ENCODE measurements around the gene LMOD2.

LMOD2 gene

DNA sequence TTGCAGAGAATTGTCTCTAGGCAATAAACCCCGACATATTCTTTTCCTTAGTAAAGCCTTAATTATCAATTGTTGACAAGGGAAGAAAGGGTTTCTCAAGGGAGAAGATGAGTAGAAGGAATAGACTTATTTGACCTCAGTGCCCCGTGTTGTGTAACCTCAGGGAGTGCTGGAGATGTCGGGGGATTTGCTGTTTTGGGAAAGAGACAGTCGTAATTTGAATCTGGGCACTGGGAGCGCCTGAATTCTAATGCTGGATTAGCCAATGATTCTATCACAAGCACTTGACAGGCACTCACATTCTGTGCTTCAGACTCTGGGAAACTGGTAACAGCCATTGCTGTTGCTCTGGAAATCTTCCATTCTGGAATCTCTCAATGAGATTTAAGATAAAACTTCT is 13.8 kb upstream of the LMOD2 start:
- no peak for DNase-seq

- DNase-seq: peak; percentile 61
Observed at GRCh38 chr7:123643495-123644441, 11.9 kb upstream of the LMOD2 start.

- no peak for DNase-seq
Observed at GRCh38 chr7:123645516-123645915, 10.2 kb upstream of the LMOD2 start.

- no peak for DNase-seq
Observed at GRCh38 chr7:123647106-123647730, 8.4 kb upstream of the LMOD2 start.

GRCh38 chr7:123649964-123650363 is 5.7 kb upstream of the LMOD2 start:
- no peak for DNase-seq

GRCh38 chr7:123650595-123650994 is 5.1 kb upstream of the LMOD2 start:
- DNase-seq: no peak

DNA sequence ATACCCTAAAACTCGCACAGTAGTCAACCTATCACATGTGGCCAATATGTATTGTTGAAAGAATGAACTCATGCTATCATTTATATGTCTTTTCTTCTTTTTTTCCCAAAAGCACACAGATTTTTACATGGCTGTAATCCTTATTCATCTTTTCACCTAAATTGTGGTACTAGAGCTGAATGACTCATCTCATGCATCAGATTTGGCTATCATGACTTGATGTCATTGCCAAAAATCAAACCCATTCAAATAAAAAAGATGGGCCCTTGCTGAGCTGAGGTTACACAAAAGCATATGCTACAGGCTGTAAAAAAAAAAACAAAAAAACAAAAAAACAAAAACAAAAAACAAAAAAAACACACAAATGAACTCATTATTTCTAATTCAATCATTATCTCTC is 3.3 kb upstream of the LMOD2 start:
- DNase-seq: no peak

DNA sequence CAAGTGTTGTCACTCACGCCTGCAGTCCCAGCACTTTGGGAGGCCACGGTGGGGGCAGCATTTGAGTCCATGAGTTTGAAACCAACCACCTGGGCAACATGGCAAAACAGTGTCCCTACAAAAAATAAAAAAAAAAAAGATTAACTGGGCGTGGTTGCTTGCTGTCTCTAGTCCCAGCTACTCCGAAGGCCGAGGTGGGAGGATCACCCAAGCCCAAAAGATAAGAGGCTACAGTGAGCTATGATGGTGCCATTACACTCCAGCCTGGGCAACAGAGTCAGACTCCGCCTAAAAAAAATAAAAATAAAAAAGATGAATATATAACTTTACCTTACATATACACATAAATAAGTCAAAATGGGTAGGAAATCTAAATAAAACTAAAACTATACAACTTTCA is 2.5 kb upstream of the LMOD2 start:
- no peak for DNase-seq

DNA sequence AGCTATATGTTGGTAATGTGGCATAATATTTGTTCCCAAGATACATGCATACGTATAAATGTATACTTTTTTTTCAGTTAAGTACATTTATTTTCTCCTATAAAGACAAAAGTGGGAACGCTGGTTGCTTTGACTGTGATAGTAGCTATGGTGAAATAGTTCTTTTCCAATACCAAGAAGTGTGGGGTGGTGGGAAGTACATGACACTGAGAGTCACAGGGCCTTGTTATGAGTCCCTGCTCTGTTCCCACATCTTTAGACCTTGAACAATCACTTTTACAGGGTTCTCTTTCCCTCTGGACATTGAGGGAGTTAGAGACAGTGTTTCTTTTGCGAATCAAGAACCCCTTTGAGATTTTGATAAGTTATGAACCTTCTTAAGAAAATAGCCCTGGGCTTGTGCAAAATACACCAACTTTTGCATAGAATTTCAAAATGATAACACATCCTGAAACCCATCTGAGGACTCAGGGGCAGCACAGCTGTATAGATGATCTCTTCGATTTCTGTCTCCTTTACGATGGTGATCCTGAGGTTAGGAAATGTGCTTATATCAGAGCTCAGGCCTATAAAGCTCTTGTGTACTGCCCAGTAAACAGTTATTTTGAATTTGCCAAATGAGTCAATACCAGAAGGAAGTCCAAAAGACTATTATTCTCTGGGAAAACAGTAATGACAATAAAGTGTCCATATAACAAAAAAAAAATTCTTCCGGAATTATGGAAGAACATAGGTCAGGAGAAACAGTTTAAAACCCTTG is 1.1 kb downstream of the LMOD2 start:
- no peak for DNase-seq

- DNase-seq: no peak
Observed at GRCh38 chr7:123657304-123657685, 1.6 kb downstream of the LMOD2 start.

- no peak for DNase-seq
Observed at GRCh38 chr7:123658023-123658422, 2.4 kb downstream of the LMOD2 start.

- DNase-seq: no peak
Observed at GRCh38 chr7:123660514-123661354, 5.1 kb downstream of the LMOD2 start.

GRCh38 chr7:123661765-123662164 is 6.1 kb downstream of the LMOD2 start:
- DNase-seq: no peak

DNA sequence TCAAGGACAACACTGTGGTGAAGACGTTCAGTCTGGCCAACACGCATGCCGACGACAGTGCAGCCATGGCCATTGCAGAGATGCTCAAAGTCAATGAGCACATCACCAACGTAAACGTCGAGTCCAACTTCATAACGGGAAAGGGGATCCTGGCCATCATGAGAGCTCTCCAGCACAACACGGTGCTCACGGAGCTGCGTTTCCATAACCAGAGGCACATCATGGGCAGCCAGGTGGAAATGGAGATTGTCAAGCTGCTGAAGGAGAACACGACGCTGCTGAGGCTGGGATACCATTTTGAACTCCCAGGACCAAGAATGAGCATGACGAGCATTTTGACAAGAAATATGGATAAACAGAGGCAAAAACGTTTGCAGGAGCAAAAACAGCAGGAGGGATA is 6.6 kb downstream of the LMOD2 start:
- no peak for DNase-seq

GRCh38 chr7:123662755-123663154 is 7.1 kb downstream of the LMOD2 start:
- no peak for DNase-seq

DNA sequence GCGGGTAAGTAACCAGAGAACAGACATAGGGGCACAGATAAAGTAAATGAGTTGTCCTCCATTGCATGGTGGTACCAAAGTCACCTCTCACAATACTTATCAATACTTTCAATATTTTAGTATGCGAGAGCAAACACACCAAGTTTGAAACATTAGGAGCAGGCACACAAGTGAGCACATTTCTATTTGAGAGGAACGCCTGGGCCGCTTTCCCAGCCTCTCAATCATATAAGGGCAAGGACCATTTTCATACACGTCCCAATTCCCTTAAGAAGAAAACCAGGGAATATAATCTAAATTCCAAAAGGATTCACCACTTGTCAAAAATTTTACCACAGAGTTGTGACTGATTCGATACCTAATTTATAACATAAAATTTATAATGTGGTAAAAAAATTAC is 7.5 kb downstream of the LMOD2 start:
- no peak for DNase-seq

- DNase-seq: no peak
Observed at GRCh38 chr7:123665157-123665556, 9.5 kb downstream of the LMOD2 start.

DNA sequence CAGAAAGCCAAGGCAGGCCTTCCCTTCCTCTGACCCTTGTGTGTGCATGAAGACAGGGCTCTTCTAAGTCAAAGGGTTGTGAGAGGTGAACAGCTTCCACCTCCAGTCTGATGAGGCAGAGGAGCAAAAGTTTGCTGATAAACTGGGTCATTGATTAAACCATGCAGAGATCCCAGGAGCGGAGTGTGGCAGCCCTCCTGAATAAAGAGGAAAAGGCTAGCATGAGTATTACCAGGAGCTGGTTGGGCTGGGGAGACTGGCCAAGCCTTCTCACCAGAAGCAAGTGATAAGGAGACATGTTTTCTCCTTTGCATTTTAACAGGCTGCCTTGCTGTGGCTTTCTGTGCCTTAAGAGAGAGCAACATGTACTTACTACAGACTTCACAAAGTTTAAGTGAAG is 10.2 kb downstream of the LMOD2 start:
- no peak for DNase-seq

- DNase-seq: no peak
Observed at GRCh38 chr7:123666492-123666891, 10.8 kb downstream of the LMOD2 start.

DNA sequence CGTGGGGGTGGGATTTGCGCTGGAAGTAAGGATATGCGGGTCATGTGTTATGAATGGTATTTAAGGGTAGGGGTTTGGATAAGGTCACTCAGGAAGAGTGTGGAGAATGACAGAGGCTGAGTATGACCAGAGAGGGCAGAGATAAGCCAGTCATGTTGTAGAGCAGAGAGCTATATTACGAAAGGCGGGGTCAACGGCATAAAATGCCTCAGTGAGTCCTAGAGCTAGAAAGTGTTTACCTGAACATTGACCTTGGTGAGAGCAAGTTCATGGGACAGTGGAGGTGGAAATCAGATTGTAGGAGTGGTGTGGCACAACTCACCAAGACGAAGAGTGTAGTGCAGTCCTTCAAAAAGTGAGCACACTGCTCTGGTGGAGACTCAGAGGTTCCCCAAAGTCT is 13.8 kb downstream of the LMOD2 start:
- DNase-seq: no peak

DNA sequence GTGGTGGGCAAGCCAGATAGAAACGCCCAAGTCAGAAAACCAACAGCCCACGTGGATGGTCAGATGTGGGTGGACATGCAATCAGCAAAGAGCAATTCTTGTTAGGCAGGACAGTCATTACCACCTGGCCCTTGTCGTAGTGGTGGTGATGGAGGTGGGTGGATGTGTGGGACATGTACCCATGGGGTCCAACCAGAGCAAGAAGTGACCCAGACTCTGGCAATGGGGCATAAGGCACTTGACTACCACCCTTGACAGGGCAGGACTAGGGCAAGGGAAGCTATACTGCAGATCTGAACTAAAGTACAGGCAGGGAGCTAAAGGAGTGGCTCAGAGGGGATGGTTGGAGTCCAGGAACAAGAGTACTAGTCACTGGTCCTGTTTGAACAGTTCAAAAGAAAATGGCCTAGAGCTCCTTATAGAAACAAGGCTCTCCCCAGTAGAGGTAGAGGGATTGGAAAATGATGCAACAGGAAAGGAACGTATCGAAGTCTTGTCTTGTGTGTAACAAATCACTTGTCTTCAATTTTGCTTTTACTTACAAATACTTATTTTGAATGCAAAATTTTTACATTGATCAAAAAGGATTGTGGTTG is 17.6 kb downstream of the LMOD2 start:
- no peak for DNase-seq

GRCh38 chr7:123673752-123674398 is 18.2 kb downstream of the LMOD2 start:
- no peak for DNase-seq

Measured in SHP77 treated with DMSO at 0.1 percent for 48 hours (cell line).